ENCODE results near the gene TLCD5. TPM values are rescaled to one million over a fixed set of nuclear protein-coding genes. Genes with fewer than 3 reads are reported as not detected.

The TLCD5 gene
- 1 to 10 TPM in 2 of 4 donors, under 1 TPM in 1, not detected in 1; 0.54 to 4.4 (median 1.7) TPM for polyA plus RNA-seq
- long read RNA-seq, donor 1, full-length matches to known transcripts = 4 of 4 reads
- long read RNA-seq, donor 1, partial matches to known transcripts = 0 of 4 reads
- long read RNA-seq, donor 1, other reads (novel, unspliced or antisense) = 0 of 4 reads
- long read RNA-seq, donor 2, partial matches to known transcripts = 0 of 1 reads
- long read RNA-seq, donor 2, other reads (novel, unspliced or antisense) = 0 of 1 reads
- long read RNA-seq, donor 3 = 0 reads
- long read RNA-seq, donor 4 = 0 reads
- long read RNA-seq, donor 5, partial matches to known transcripts = 0 of 1 reads
- long read RNA-seq, donor 5, other reads (novel, unspliced or antisense) = 0 of 1 reads
- long read RNA-seq, donor 6 = 0 reads
- long read RNA-seq, donor 7 = 0 reads
- long read RNA-seq, donor 8, partial matches to known transcripts = 0 of 1 reads
- long read RNA-seq, donor 8, other reads (novel, unspliced or antisense) = 0 of 1 reads
- long read RNA-seq, donor 9 = 0 reads
- long read RNA-seq, donor 10, full-length matches to known transcripts = 4 of 4 reads
- long read RNA-seq, donor 10, partial matches to known transcripts = 0 of 4 reads
- long read RNA-seq, donor 10, other reads (novel, unspliced or antisense) = 0 of 4 reads

GRCh38 chr11:120324932-120325810 lies at the start of gene TLCD5:
Gene TLCD5, plus strand, starts transcription at chr11:120325299. Its CDS starts 2,143 bp downstream, at chr11:120327442.
- no peaks in the 10 kb centered on the region for H3K9me3 ChIP-seq (ENCODE audit: control insufficient read depth in 2 of 2, insufficient read depth in 1 of 2, low read depth in 1 of 2, low read length in 1 of 2)
- no peak for FAIRE-seq
- H3K36me3 ChIP-seq (ENCODE audit: control insufficient read depth in 3 of 3, insufficient read depth in 2 of 3, low read depth in 1 of 3, low read length in 3 of 3) = peaks cover 0 to 6% (median 0%) of the 10 kb centered on the region in 3 donors
- H3K27ac ChIP-seq (ENCODE audit: low read depth in 1 of 3, low read length in 2 of 3) = peak within 1 kb of the TSS in 2 of 3 donors; percentile 55 to 87
- peaks cover 0 to 18% (median 7%) of the 10 kb centered on the region in 3 donors for H3K4me1 ChIP-seq (ENCODE audit: control insufficient read depth in 3 of 3, insufficient read depth in 2 of 3, low read depth in 1 of 3, low read length in 2 of 3)
- DNase-seq = peak; percentile 33 to 79
- H3K27me3 ChIP-seq (ENCODE audit: control insufficient read depth in 3 of 3, insufficient read depth in 3 of 3, low read length in 3 of 3) = peaks cover 0 to 4% (median 0%) of the 10 kb centered on the region in 3 donors
- H3K4me3 ChIP-seq (ENCODE audit: low read depth in 1 of 3, low read length in 3 of 3) = peak within 1 kb of the TSS; percentile 37 to 63 (median 43)
- WGBS, 3 donors = 1 to 3% (median 1%) methylated on average over 76 to 84 of the region's 84 CpGs

- H3K27ac ChIP-seq (ENCODE audit: low read depth in 1 of 3, low read length in 2 of 3) = no peak overlapping the region
- H3K27me3 ChIP-seq (ENCODE audit: control insufficient read depth in 3 of 3, insufficient read depth in 3 of 3, low read length in 3 of 3) = no peaks in the 10 kb centered on the region
- FAIRE-seq (no peak), DNase-seq (no peak)
- H3K4me3 ChIP-seq (ENCODE audit: low read depth in 1 of 3, low read length in 3 of 3) = no peak overlapping the region
- peaks cover 0 to 6% (median 0%) of the 10 kb centered on the region in 3 donors for H3K4me1 ChIP-seq (ENCODE audit: control insufficient read depth in 3 of 3, insufficient read depth in 2 of 3, low read depth in 1 of 3, low read length in 2 of 3)
- no peaks in the 10 kb centered on the region for H3K36me3 ChIP-seq (ENCODE audit: control insufficient read depth in 3 of 3, insufficient read depth in 2 of 3, low read depth in 1 of 3, low read length in 3 of 3)
- H3K9me3 ChIP-seq (ENCODE audit: control insufficient read depth in 2 of 2, insufficient read depth in 1 of 2, low read depth in 1 of 2, low read length in 1 of 2) = no peaks in the 10 kb centered on the region
- 79 to 88% (median 83%) methylated on average over 5 of the region's 5 CpGs for WGBS, 3 donors
Observed at GRCh38 chr11:120279502-120279901, 45.6 kb upstream of the TLCD5 start.

- Histone ChIP-seq H3K27ac (ENCODE audit: low read depth in 1 of 3, low read length in 2 of 3) (no peak overlapping the region), H3K36me3 (ENCODE audit: control insufficient read depth in 3 of 3, insufficient read depth in 2 of 3, low read depth in 1 of 3, low read length in 3 of 3) (no peaks in the 10 kb centered on the region), H3K27me3 (ENCODE audit: control insufficient read depth in 3 of 3, insufficient read depth in 3 of 3, low read length in 3 of 3) (no peaks in the 10 kb centered on the region), H3K4me1 (ENCODE audit: control insufficient read depth in 3 of 3, insufficient read depth in 2 of 3, low read depth in 1 of 3, low read length in 2 of 3) (peaks cover 0 to 6% (median 0%) of the 10 kb centered on the region in 3 donors), H3K4me3 (ENCODE audit: low read depth in 1 of 3, low read length in 3 of 3) (no peak overlapping the region), H3K9me3 (ENCODE audit: control insufficient read depth in 2 of 2, insufficient read depth in 1 of 2, low read depth in 1 of 2, low read length in 1 of 2) (no peaks in the 10 kb centered on the region)
- DNase-seq (no peak), FAIRE-seq (no peak)
- 36 to 65% (median 65%) methylated on average over 5 of the region's 5 CpGs for WGBS, 3 donors
Observed at GRCh38 chr11:120280600-120281051, 44.5 kb upstream of the TLCD5 start.

- 63 to 83% (median 80%) methylated on average over 7 of the region's 7 CpGs for WGBS, 3 donors
- DNase-seq = no peak
- no peak overlapping the region for H3K27ac ChIP-seq (ENCODE audit: low read depth in 1 of 3, low read length in 2 of 3)
- H3K9me3 ChIP-seq (ENCODE audit: control insufficient read depth in 2 of 2, insufficient read depth in 1 of 2, low read depth in 1 of 2, low read length in 1 of 2) = no peaks in the 10 kb centered on the region
- H3K36me3 ChIP-seq (ENCODE audit: control insufficient read depth in 3 of 3, insufficient read depth in 2 of 3, low read depth in 1 of 3, low read length in 3 of 3) = no peaks in the 10 kb centered on the region
- FAIRE-seq = no peak
- H3K4me3 ChIP-seq (ENCODE audit: low read depth in 1 of 3, low read length in 3 of 3) = no peak overlapping the region
- H3K27me3 ChIP-seq (ENCODE audit: control insufficient read depth in 3 of 3, insufficient read depth in 3 of 3, low read length in 3 of 3) = no peaks in the 10 kb centered on the region
- H3K4me1 ChIP-seq (ENCODE audit: control insufficient read depth in 3 of 3, insufficient read depth in 2 of 3, low read depth in 1 of 3, low read length in 2 of 3) = peaks cover 0 to 6% (median 0%) of the 10 kb centered on the region in 3 donors
Observed at GRCh38 chr11:120281143-120281795, 43.8 kb upstream of the TLCD5 start.

GRCh38 chr11:120283124-120283523 lies 42.0 kb upstream of the TLCD5 start:
- Histone ChIP-seq H3K4me1 (ENCODE audit: control insufficient read depth in 3 of 3, insufficient read depth in 2 of 3, low read depth in 1 of 3, low read length in 2 of 3) (peaks cover 0 to 6% (median 0%) of the 10 kb centered on the region in 3 donors), H3K36me3 (ENCODE audit: control insufficient read depth in 3 of 3, insufficient read depth in 2 of 3, low read depth in 1 of 3, low read length in 3 of 3) (no peaks in the 10 kb centered on the region), H3K27ac (ENCODE audit: low read depth in 1 of 3, low read length in 2 of 3) (no peak overlapping the region), H3K27me3 (ENCODE audit: control insufficient read depth in 3 of 3, insufficient read depth in 3 of 3, low read length in 3 of 3) (no peaks in the 10 kb centered on the region), H3K4me3 (ENCODE audit: low read depth in 1 of 3, low read length in 3 of 3) (no peak overlapping the region), H3K9me3 (ENCODE audit: control insufficient read depth in 2 of 2, insufficient read depth in 1 of 2, low read depth in 1 of 2, low read length in 1 of 2) (no peaks in the 10 kb centered on the region)
- 30 to 65% (median 48%) methylated on average over 2 of the region's 2 CpGs for WGBS, 3 donors
- no peak for DNase-seq
- no peak for FAIRE-seq

GRCh38 chr11:120284272-120284671 lies 40.8 kb upstream of the TLCD5 start:
- DNase-seq = no peak
- Histone ChIP-seq H3K27ac (ENCODE audit: low read depth in 1 of 3, low read length in 2 of 3) (no peak overlapping the region), H3K36me3 (ENCODE audit: control insufficient read depth in 3 of 3, insufficient read depth in 2 of 3, low read depth in 1 of 3, low read length in 3 of 3) (no peaks in the 10 kb centered on the region), H3K4me1 (ENCODE audit: control insufficient read depth in 3 of 3, insufficient read depth in 2 of 3, low read depth in 1 of 3, low read length in 2 of 3) (peaks cover 0 to 6% (median 0%) of the 10 kb centered on the region in 3 donors), H3K4me3 (ENCODE audit: low read depth in 1 of 3, low read length in 3 of 3) (no peak overlapping the region), H3K27me3 (ENCODE audit: control insufficient read depth in 3 of 3, insufficient read depth in 3 of 3, low read length in 3 of 3) (no peaks in the 10 kb centered on the region), H3K9me3 (ENCODE audit: control insufficient read depth in 2 of 2, insufficient read depth in 1 of 2, low read depth in 1 of 2, low read length in 1 of 2) (no peaks in the 10 kb centered on the region)
- no peak for FAIRE-seq
- 82 to 88% (median 87%) methylated on average over 6 of the region's 6 CpGs for WGBS, 3 donors

GRCh38 chr11:120285256-120285655 lies 39.8 kb upstream of the TLCD5 start:
- Histone ChIP-seq H3K4me3 (ENCODE audit: low read depth in 1 of 3, low read length in 3 of 3) (no peak overlapping the region), H3K9me3 (ENCODE audit: control insufficient read depth in 2 of 2, insufficient read depth in 1 of 2, low read depth in 1 of 2, low read length in 1 of 2) (no peaks in the 10 kb centered on the region), H3K36me3 (ENCODE audit: control insufficient read depth in 3 of 3, insufficient read depth in 2 of 3, low read depth in 1 of 3, low read length in 3 of 3) (no peaks in the 10 kb centered on the region), H3K27ac (ENCODE audit: low read depth in 1 of 3, low read length in 2 of 3) (no peak overlapping the region), H3K4me1 (ENCODE audit: control insufficient read depth in 3 of 3, insufficient read depth in 2 of 3, low read depth in 1 of 3, low read length in 2 of 3) (peaks cover 0 to 6% (median 0%) of the 10 kb centered on the region in 3 donors), H3K27me3 (ENCODE audit: control insufficient read depth in 3 of 3, insufficient read depth in 3 of 3, low read length in 3 of 3) (no peaks in the 10 kb centered on the region)
- FAIRE-seq (no peak), DNase-seq (no peak)
- WGBS, 3 donors = 81 to 83% (median 81%) methylated on average over 4 of the region's 4 CpGs

All from small intestine (tissue), 16 donors.